RWPE2 (cell line): Measurements from ENCODE around the gene RANBP1.
A peak's percentile ranks its signal among the peaks of the same experiment; 100 is the strongest.

Experiments
- ATAC-seq: fragments of 200-7000 bp; cut with Tn5 transposase; 3 replicates; pipeline ENCODE4 v1.9.1; 2021; ENCODE audit warnings: low read depth
- DNase-seq: peaks from one replicate; pipeline ENCODE4 v3.0.0-alpha.2; 2020; ENCODE audit warnings: low spot score
- H3K27ac ChIP-seq: fragments of 450-650 bp; 2 replicates; pipeline ENCODE4 v1.5.1; 2017; ENCODE audit warnings: mild to moderate bottlenecking; ENCODE audit not compliant: poor library complexity, severe bottlenecking
- H3K27me3 ChIP-seq: fragments of 250-450 bp; sonication (Bioruptor Pico); 2 replicates; pipeline ENCODE4 v1.5.1; 2021; ENCODE audit warnings: mild to moderate bottlenecking, moderate library complexity; ENCODE audit not compliant: insufficient read depth, poor library complexity, severe bottlenecking
- H3K36me3 ChIP-seq: fragments of 250-450 bp; sonication (Bioruptor Pico); 2 replicates; pipeline ENCODE4 v1.5.1; 2020; ENCODE audit warnings: low read depth, mild to moderate bottlenecking, moderate library complexity
- H3K4me1 ChIP-seq: fragments of 250-450 bp; sonication (Bioruptor Pico); 2 replicates; pipeline ENCODE4 v1.5.1; 2021; ENCODE audit warnings: mild to moderate bottlenecking, moderate library complexity; ENCODE audit not compliant: insufficient read depth, poor library complexity, severe bottlenecking
- H3K4me3 ChIP-seq: fragments of 250-450 bp; sonication (Bioruptor Pico); 2 replicates; pipeline ENCODE4 v1.5.1; 2021; ENCODE audit warnings: mild to moderate bottlenecking, moderate library complexity; ENCODE audit not compliant: severe bottlenecking
- H3K9me3 ChIP-seq: fragments of 250-450 bp; sonication (Bioruptor Pico); 2 replicates; pipeline ENCODE4 v1.5.1; 2021; ENCODE audit warnings: mild to moderate bottlenecking, moderate library complexity; ENCODE audit not compliant: severe bottlenecking
- CTCF ChIP-seq: fragments of 450-650 bp; IDR thresholded peaks from one replicate; pipeline ENCODE4 v1.5.1; 2017; ENCODE audit warnings: mild to moderate bottlenecking, moderate library complexity; ENCODE audit not compliant: poor library complexity, severe bottlenecking

RANBP1 gene

GRCh38 chr22:20107471-20107901, 8.4 kb upstream of the RANBP1 start:
- no peak overlapping the region for H3K4me3 ChIP-seq
- DNase-seq: no peak
- no peaks in the 10 kb centered on the region for H3K27me3 ChIP-seq
- no peak overlapping the region for H3K27ac ChIP-seq
- TF ChIP-seq CTCF: no peak
- peaks cover 87% of the 10 kb centered on the region for H3K36me3 ChIP-seq
- no peaks in the 10 kb centered on the region for H3K4me1 ChIP-seq
- no peak for ATAC-seq
- peaks cover 2% of the 10 kb centered on the region for H3K9me3 ChIP-seq

DNA sequence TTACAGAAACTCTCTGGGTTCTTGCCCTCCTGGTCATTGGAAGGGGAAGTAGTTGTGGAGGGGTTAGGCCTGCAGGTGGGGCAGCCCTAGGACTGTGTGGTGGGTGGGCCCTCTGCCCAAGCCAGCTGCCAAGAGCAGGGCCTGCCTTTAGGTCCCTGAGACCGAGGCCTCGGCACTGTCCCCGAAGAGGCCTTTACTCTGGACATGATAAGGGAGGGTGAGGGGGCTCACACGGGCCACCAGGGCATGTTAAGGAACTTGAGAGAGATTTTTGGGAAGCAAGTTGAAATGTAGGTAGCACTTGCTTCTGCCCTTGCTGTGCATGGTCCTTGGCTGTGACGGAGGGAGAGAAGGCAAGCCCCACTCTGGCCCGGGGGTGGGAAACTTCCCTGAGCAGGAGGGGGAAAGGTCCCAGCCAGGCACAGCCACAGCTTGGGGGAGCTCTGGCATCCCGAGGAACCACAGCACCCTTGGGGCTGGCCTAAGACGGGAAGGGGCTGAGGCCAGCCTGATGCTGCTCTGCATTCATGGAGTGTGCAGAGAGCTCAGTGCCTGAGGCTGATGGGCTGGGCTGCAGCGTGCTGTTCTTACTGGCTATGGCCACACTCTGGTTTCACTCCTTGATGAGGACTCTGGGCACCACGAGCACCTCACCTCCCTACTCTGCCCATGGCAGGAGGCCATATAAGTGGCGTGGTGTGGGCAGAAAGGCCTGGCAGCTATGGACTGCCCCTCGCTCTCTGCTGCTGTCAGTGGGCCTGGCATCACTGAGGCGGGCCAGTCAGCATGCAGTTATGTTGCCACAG, 7.8 kb upstream of the RANBP1 start:
- H3K36me3 ChIP-seq: peaks cover 84% of the 10 kb centered on the region
- no peak for TF ChIP-seq CTCF

GRCh38 chr22:20108757-20109230, 7.1 kb upstream of the RANBP1 start:
- Histone ChIP-seq H3K36me3 (peaks cover 84% of the 10 kb centered on the region), H3K4me1 (no peaks in the 10 kb centered on the region), H3K9me3 (peaks cover 2% of the 10 kb centered on the region), H3K27me3 (no peaks in the 10 kb centered on the region), H3K27ac (no peak overlapping the region), H3K4me3 (no peak overlapping the region)
- ATAC-seq: no peak
- no peak for TF ChIP-seq CTCF
- no peak for DNase-seq

More for the DNA sequence above, 7.8 kb upstream of the RANBP1 start:
- DNase-seq: no peak
- H3K27me3 ChIP-seq: no peaks in the 10 kb centered on the region
- H3K27ac ChIP-seq: no peak overlapping the region
- ATAC-seq: no peak
- no peak overlapping the region for H3K4me3 ChIP-seq
- no peaks in the 10 kb centered on the region for H3K4me1 ChIP-seq
- peaks cover 2% of the 10 kb centered on the region for H3K9me3 ChIP-seq

DNA sequence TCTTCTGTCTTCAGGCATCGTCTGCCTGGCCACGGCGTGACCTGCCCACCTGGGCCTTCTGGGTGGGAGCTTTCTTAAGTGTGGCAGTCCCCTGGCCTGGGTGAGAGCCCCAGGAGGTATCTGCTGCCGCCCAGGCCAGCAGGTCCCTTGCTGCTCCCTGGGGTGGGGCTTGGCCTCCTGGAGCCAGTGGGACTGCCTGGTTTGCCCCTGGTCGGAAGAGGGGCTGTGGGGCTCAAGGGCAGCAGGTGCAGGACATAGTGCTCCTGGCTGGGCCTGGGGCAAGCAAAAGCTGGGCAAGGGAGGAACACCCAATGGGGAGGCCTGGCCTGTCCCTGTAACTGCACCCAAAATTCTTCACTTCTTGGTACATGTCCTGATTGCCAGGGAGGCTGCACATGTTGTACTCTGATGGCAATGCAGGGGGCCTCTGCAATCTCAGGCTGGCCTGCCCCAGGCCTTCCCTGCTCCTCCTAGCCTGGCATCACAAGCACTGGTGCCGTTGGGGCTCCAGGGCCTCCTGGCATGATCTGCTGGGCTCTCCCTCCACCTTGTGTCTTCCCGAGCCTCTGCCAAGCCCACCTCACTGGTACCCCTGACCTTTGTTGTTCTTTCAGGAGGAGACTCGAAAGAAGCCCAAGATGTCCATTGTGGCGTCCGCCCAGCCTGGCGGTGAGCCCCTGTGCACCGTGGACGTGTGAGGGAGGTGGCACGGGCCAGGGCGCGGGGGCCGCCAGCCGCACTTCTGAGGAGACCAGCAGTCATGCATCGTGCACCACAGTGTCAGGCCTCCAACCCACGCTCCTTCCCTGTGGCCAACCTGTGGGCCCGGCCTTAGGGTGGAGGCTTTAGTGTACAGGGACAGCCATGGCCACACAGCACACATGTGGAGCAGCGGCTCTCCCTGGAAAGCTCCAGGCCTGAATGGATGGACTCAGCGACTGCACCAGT, 6.2 kb upstream of the RANBP1 start:
- H3K4me1 ChIP-seq: no peaks in the 10 kb centered on the region
- no peak overlapping the region for H3K27ac ChIP-seq
- DNase-seq: no peak
- no peak overlapping the region for H3K4me3 ChIP-seq
- H3K9me3 ChIP-seq: peaks cover 2% of the 10 kb centered on the region
- peaks cover 87% of the 10 kb centered on the region for H3K36me3 ChIP-seq
- peak; percentile 2; the same call in 1 of the 3 replicates for ATAC-seq
- H3K27me3 ChIP-seq: no peaks in the 10 kb centered on the region
- TF ChIP-seq CTCF: no peak
